Liver (tissue), 9 donors: ENCODE measurements around the gene MND1. TPM values are rescaled to one million over a fixed set of nuclear protein-coding genes. Genes with fewer than 3 reads are reported as not detected.

ENCODE experiments used
- DNase-seq: peaks from one replicate; pipeline ENCODE4 v3.0.0-alpha.2; 2017; ENCODE audit warnings: low spot score
- H3K27ac ChIP-seq, 2 donors: one replicate each; pipeline ENCODE4 v1.7.0; 2013; ENCODE audit warnings: inconsistent platforms in 2 of 2, low read length in 2 of 2, control low read depth in 1 of 2, low read depth in 1 of 2, mild to moderate bottlenecking in 1 of 2
- H3K27me3 ChIP-seq, 4 donors: one replicate each; pipeline versions ENCODE4 v1.6.1 to v1.7.0; 2013; ENCODE audit warnings: low read length in 3 of 4, inconsistent platforms in 1 of 4, mild to moderate bottlenecking in 1 of 4, moderate library complexity in 1 of 4; ENCODE audit not compliant: control insufficient read depth in 4 of 4, insufficient read depth in 4 of 4
- H3K36me3 ChIP-seq, 4 donors: one replicate each; pipeline versions ENCODE4 v1.6.1 to v1.7.0; 2013; ENCODE audit warnings: low read length in 3 of 4, mild to moderate bottlenecking in 3 of 4, low read depth in 1 of 4, moderate library complexity in 1 of 4; ENCODE audit not compliant: control insufficient read depth in 4 of 4, insufficient read depth in 3 of 4
- H3K4me1 ChIP-seq, 4 donors: one replicate each; pipeline versions ENCODE4 v1.6.1 to v1.7.0; 2013; ENCODE audit warnings: low read length in 3 of 4, mild to moderate bottlenecking in 3 of 4, moderate library complexity in 1 of 4; ENCODE audit not compliant: control insufficient read depth in 4 of 4, insufficient read depth in 4 of 4
- H3K4me3 ChIP-seq, 3 donors: one replicate each; pipeline versions ENCODE4 v1.6.1 to v1.7.0; 2013; ENCODE audit warnings: low read length in 3 of 3, control low read depth in 1 of 3, low read depth in 1 of 3, mild to moderate bottlenecking in 1 of 3
- H3K9ac ChIP-seq, 2 donors: one replicate each; pipeline ENCODE4 v1.7.0; 2013; ENCODE audit warnings: low read length in 2 of 2, mild to moderate bottlenecking in 2 of 2, moderate library complexity in 2 of 2, control low read depth in 1 of 2, low read depth in 1 of 2
- H3K9me3 ChIP-seq, 4 donors: one replicate each; pipeline versions ENCODE4 v1.6.1 to v1.7.0; 2013; ENCODE audit warnings: low read length in 3 of 4; ENCODE audit not compliant: control insufficient read depth in 4 of 4
- ATF3 ChIP-seq: IDR thresholded peaks from 2 replicates; pipeline ENCODE4 v1.6.1; 2016; ENCODE audit warnings: antibody characterized with exemption
- EGR1 ChIP-seq, 2 donors: IDR thresholded peaks; 2 replicates each; pipeline ENCODE4 v1.6.1; 2016 to 2018; ENCODE audit warnings: antibody characterized with exemption in 2 of 2, low read depth in 2 of 2
- FOXA1 ChIP-seq: IDR thresholded peaks from 2 replicates; pipeline ENCODE4 v1.6.1; 2016; ENCODE audit warnings: antibody characterized with exemption
- FOXA2 ChIP-seq: IDR thresholded peaks from 2 replicates; pipeline ENCODE4 v1.6.1; 2016; ENCODE audit warnings: antibody characterized with exemption
- GABPA ChIP-seq, 2 donors: IDR thresholded peaks in 1 of 2; conservative IDR thresholded peaks in 1 of 2; 2 replicates each; pipeline ENCODE4 v1.6.1; 2016; ENCODE audit warnings: antibody characterized with exemption in 2 of 2, mild to moderate bottlenecking in 1 of 2, moderate library complexity in 1 of 2
- HNF4A ChIP-seq, 2 donors: conservative IDR thresholded peaks; 2 replicates each; pipeline ENCODE4 v1.6.1; 2016; ENCODE audit warnings: antibody characterized with exemption in 2 of 2, mild to moderate bottlenecking in 2 of 2
- HNF4G ChIP-seq: IDR thresholded peaks from 2 replicates; pipeline ENCODE4 v1.6.1; 2016; ENCODE audit warnings: antibody characterized with exemption
- JUND ChIP-seq, 2 donors: IDR thresholded peaks; 2 replicates each; pipeline ENCODE4 v1.6.1; 2016; ENCODE audit warnings: antibody characterized with exemption in 2 of 2
- NR2F2 ChIP-seq: IDR thresholded peaks from 2 replicates; pipeline ENCODE4 v1.6.1; 2016; ENCODE audit warnings: antibody characterized with exemption
- RAD21 ChIP-seq, 2 donors: IDR thresholded peaks; 2 replicates each; pipeline ENCODE4 v1.6.1; 2016; ENCODE audit warnings: antibody characterized with exemption in 2 of 2, mild to moderate bottlenecking in 2 of 2
- RXRA ChIP-seq, 2 donors: IDR thresholded peaks; 2 replicates each; pipeline ENCODE4 v1.6.1; 2017 to 2018; ENCODE audit warnings: antibody characterized with exemption in 2 of 2, mild to moderate bottlenecking in 1 of 2
- SP1 ChIP-seq: IDR thresholded peaks from 2 replicates; pipeline ENCODE4 v1.6.1; 2018; ENCODE audit warnings: antibody characterized with exemption, mild to moderate bottlenecking
- TAF1 ChIP-seq: conservative IDR thresholded peaks from 2 replicates; pipeline ENCODE4 v1.6.1; 2016; ENCODE audit warnings: antibody characterized with exemption, mild to moderate bottlenecking
- YY1 ChIP-seq: IDR thresholded peaks from 2 replicates; pipeline ENCODE4 v1.6.1; 2016; ENCODE audit warnings: antibody characterized with exemption, mild to moderate bottlenecking
- WGBS: extraction: QIAGEN DNeasy Blood & Tissue Kit; methylation state at CpG from one replicate; pipeline ENCODE4 v1.1.7; 2013; 5-methylcytosine and 5-hydroxymethylcytosine counted together
- polyA plus RNA-seq, 2 donors: library from polyadenylated mRNA; stranded (reverse) in 1 of 2; unstranded in 1 of 2; fragments of 200-250 nt in 1 of 2; fragments of >200 nt in 1 of 2; fragmentation: Nextera tagmentation in 1 of 2; extraction: Ambion mirVana in 1 of 2; gene quantifications; one replicate each; pipeline versions ENCODE4 v1.2.1 to v1.2.3, GENCODE V29; 2013 to 2015
- total RNA-seq, 2 donors: library from RNA; depleted of rRNA; stranded (reverse); fragments of >200 nt; gene quantifications; one replicate each; pipeline ENCODE4 v1.2.3, GENCODE V29; 2014
- TF ChIP-seq, protein P1 (sequence below): IDR thresholded peaks from 2 replicates; pipeline ENCODE4 v1.6.1; 2016; ENCODE audit warnings: antibody characterized with exemption
- TF ChIP-seq, protein P2 (sequence below): IDR thresholded peaks from 2 replicates; pipeline ENCODE4 v1.6.1; 2016; ENCODE audit warnings: antibody characterized with exemption
- TF ChIP-seq, protein P3 (sequence below): IDR thresholded peaks from 2 replicates; pipeline ENCODE4 v1.6.1; 2016; ENCODE audit warnings: antibody characterized with exemption, mild to moderate bottlenecking
- TF ChIP-seq, protein P4 (sequence below): fragments of 150-350 bp; IDR thresholded peaks from 2 replicates; pipeline ENCODE4 v1.5.1; 2017; ENCODE audit warnings: improper control_type of control experiment, low read depth, low read length; ENCODE audit not compliant: missing input control
- donor health status: healthy.
- donor health status: healthy.
- donor health status: healthy.
- donor health status: healthy.
- donor health status: healthy.

Gene MND1
- total and polyA plus RNA-seq, 4 donors = 0.17 to 2.5 (median 0.42) TPM

- no peak for DNase-seq
- WGBS = 70% methylated on average over 3 of the region's 3 CpGs
- no peaks in the 10 kb centered on the region for H3K27me3 ChIP-seq
- H3K9ac ChIP-seq = no peak overlapping the region
- H3K4me1 ChIP-seq = peaks cover 0 to 7% (median 1%) of the 10 kb centered on the region in 4 donors
- no peaks in the 10 kb centered on the region for H3K9me3 ChIP-seq
- H3K36me3 ChIP-seq = no peaks in the 10 kb centered on the region
- H3K4me3 ChIP-seq = no peak overlapping the region
- peak overlapping the region; percentile 79 to 85 for H3K27ac ChIP-seq
- no peak for TF ChIP-seq NR2F2
- no peak for TF ChIP-seq RAD21 (IDR thresholded peaks at IDR 0.05)
- no peak for TF ChIP-seq JUND (IDR thresholded peaks at IDR 0.05)
- no peak for TF ChIP-seq SP1
- TF ChIP-seq EGR1 (IDR thresholded peaks at IDR 0.05; ENCODE audit: low read depth in 2 of 2) = no peak
- TF ChIP-seq, protein P1, sequence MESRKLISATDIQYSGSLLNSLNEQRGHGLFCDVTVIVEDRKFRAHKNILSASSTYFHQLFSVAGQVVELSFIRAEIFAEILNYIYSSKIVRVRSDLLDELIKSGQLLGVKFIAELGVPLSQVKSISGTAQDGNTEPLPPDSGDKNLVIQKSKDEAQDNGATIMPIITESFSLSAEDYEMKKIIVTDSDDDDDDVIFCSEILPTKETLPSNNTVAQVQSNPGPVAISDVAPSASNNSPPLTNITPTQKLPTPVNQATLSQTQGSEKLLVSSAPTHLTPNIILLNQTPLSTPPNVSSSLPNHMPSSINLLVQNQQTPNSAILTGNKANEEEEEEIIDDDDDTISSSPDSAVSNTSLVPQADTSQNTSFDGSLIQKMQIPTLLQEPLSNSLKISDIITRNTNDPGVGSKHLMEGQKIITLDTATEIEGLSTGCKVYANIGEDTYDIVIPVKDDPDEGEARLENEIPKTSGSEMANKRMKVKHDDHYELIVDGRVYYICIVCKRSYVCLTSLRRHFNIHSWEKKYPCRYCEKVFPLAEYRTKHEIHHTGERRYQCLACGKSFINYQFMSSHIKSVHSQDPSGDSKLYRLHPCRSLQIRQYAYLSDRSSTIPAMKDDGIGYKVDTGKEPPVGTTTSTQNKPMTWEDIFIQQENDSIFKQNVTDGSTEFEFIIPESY = no peak
- TF ChIP-seq YY1 = no peak
- TF ChIP-seq, protein P2, sequence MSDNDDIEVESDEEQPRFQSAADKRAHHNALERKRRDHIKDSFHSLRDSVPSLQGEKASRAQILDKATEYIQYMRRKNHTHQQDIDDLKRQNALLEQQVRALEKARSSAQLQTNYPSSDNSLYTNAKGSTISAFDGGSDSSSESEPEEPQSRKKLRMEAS = no peak
- TF ChIP-seq, protein P3, sequence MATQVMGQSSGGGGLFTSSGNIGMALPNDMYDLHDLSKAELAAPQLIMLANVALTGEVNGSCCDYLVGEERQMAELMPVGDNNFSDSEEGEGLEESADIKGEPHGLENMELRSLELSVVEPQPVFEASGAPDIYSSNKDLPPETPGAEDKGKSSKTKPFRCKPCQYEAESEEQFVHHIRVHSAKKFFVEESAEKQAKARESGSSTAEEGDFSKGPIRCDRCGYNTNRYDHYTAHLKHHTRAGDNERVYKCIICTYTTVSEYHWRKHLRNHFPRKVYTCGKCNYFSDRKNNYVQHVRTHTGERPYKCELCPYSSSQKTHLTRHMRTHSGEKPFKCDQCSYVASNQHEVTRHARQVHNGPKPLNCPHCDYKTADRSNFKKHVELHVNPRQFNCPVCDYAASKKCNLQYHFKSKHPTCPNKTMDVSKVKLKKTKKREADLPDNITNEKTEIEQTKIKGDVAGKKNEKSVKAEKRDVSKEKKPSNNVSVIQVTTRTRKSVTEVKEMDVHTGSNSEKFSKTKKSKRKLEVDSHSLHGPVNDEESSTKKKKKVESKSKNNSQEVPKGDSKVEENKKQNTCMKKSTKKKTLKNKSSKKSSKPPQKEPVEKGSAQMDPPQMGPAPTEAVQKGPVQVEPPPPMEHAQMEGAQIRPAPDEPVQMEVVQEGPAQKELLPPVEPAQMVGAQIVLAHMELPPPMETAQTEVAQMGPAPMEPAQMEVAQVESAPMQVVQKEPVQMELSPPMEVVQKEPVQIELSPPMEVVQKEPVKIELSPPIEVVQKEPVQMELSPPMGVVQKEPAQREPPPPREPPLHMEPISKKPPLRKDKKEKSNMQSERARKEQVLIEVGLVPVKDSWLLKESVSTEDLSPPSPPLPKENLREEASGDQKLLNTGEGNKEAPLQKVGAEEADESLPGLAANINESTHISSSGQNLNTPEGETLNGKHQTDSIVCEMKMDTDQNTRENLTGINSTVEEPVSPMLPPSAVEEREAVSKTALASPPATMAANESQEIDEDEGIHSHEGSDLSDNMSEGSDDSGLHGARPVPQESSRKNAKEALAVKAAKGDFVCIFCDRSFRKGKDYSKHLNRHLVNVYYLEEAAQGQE = no peak
- TF ChIP-seq RXRA (IDR thresholded peaks at IDR 0.05) = no peak
- no peak for TF ChIP-seq FOXA1
- no peak for TF ChIP-seq HNF4A (conservative IDR thresholded peaks at IDR 0.05)
- TF ChIP-seq HNF4G = no peak
- TF ChIP-seq, protein P4, sequence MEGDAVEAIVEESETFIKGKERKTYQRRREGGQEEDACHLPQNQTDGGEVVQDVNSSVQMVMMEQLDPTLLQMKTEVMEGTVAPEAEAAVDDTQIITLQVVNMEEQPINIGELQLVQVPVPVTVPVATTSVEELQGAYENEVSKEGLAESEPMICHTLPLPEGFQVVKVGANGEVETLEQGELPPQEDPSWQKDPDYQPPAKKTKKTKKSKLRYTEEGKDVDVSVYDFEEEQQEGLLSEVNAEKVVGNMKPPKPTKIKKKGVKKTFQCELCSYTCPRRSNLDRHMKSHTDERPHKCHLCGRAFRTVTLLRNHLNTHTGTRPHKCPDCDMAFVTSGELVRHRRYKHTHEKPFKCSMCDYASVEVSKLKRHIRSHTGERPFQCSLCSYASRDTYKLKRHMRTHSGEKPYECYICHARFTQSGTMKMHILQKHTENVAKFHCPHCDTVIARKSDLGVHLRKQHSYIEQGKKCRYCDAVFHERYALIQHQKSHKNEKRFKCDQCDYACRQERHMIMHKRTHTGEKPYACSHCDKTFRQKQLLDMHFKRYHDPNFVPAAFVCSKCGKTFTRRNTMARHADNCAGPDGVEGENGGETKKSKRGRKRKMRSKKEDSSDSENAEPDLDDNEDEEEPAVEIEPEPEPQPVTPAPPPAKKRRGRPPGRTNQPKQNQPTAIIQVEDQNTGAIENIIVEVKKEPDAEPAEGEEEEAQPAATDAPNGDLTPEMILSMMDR = no peak
- TF ChIP-seq FOXA2 = no peak
- no peak for TF ChIP-seq GABPA (IDR thresholded peaks at IDR 0.05 in 1 of 2, conservative IDR thresholded peaks at IDR 0.05 in 1 of 2)
- no peak for TF ChIP-seq ATF3
- TF ChIP-seq TAF1 = no peak
Measured at GRCh38 chr4:153433754-153434105, 89.2 kb downstream of the MND1 start.
